ENCODE measurements around the gene LIPN. TPM values are rescaled to one million over a fixed set of nuclear protein-coding genes. Genes with fewer than 3 reads are reported as not detected.

The LIPN gene
- total RNA-seq, 4 donors from 2014 or later, result not detected

DNA sequence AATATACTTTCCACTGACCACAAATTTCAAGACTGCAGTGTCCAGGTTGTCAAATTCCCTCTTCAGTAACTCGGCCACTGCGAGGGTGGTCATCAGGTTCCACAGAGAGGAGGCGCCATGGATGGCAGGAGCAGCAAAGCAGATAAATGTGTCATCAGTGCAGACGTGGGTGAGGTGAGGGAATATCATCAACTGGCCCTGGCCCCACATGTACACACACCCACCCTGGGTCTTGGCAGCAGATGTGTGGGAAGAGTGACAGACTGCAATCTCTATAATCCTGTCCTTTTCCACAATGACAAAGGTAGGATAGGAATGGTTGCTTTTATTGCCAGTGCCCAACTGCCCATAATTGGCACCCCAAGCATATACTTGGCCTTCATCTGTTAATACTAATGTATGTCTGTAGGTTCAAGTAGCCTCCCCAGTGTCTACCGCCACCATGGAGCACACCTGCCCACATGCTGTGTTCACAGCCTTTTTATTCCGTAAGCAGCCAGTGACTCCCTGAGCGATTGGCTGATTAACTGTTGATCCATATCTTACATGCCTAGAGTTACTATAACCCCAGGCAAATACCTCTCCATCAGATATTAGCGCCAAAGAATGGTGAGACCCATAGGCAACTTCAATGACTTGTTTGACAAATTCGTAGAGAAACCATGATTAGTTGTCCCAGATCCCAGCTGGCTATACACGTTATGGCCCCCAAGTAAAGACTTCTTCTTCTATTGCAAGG, 26.4 kb downstream of the LIPN start:
- no peaks in the 10 kb centered on the region for H3K27me3 ChIP-seq
- no peaks in the 10 kb centered on the region for H3K36me3 ChIP-seq
- H3K4me3 ChIP-seq, result no peak overlapping the region
- no peaks in the 10 kb centered on the region for H3K9me3 ChIP-seq
- no peak overlapping the region for H3K27ac ChIP-seq
- DNase-seq, result no peak
- no peaks in the 10 kb centered on the region for H3K4me1 ChIP-seq
- no peak for TF ChIP-seq POLR2A (IDR thresholded peaks at IDR 0.05)
- TF ChIP-seq, protein P1, sequence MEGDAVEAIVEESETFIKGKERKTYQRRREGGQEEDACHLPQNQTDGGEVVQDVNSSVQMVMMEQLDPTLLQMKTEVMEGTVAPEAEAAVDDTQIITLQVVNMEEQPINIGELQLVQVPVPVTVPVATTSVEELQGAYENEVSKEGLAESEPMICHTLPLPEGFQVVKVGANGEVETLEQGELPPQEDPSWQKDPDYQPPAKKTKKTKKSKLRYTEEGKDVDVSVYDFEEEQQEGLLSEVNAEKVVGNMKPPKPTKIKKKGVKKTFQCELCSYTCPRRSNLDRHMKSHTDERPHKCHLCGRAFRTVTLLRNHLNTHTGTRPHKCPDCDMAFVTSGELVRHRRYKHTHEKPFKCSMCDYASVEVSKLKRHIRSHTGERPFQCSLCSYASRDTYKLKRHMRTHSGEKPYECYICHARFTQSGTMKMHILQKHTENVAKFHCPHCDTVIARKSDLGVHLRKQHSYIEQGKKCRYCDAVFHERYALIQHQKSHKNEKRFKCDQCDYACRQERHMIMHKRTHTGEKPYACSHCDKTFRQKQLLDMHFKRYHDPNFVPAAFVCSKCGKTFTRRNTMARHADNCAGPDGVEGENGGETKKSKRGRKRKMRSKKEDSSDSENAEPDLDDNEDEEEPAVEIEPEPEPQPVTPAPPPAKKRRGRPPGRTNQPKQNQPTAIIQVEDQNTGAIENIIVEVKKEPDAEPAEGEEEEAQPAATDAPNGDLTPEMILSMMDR (IDR thresholded peaks at IDR 0.05), result no peak

DNA sequence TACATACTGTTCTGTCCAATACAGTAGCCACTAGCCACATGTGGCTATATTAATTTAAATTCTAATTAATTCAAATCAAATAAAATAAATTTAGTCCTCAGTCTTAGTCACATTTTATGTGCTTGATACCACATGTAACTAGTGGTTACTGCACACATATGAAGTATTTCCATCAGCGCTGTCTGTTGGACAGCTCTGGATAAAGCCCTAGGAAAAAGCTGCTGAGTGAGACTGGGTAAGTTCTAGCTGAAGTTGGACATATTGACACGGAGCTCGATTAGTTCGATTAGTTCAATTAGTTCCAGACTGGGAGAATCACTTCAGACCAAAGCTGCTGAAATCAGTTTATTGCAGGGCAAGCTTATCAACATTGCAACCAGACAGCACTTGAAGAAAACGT, 27.6 kb downstream of the LIPN start:
- no peaks in the 10 kb centered on the region for H3K36me3 ChIP-seq
- no peak overlapping the region for H3K27ac ChIP-seq
- H3K4me3 ChIP-seq, result no peak overlapping the region
- no peak for TF ChIP-seq POLR2A (IDR thresholded peaks at IDR 0.05)
- TF ChIP-seq, protein P1 (IDR thresholded peaks at IDR 0.05), result no peak
- no peak for DNase-seq
- no peaks in the 10 kb centered on the region for H3K9me3 ChIP-seq
- H3K27me3 ChIP-seq, result no peaks in the 10 kb centered on the region
- no peaks in the 10 kb centered on the region for H3K4me1 ChIP-seq

DNA sequence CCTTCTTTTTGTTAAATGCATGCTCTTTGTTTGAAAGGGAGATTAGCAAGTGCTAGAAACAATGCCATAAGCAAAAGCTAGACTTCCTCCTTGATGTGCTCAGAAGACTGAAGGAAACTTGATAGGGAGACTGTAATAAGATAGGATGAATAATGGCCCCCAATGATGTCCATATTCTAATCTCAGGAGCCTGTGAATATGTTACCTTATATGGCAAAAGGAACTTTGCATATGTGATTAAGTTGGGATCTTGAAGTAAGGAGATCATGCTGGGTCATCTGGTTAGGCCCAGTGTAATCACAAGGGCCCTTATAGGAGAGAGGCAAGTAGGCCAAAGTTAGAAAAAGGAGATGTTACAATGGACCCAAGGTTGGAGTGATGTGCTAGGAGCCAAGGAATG, 29.1 kb downstream of the LIPN start:
- no peak for DNase-seq
- H3K4me1 ChIP-seq, result no peaks in the 10 kb centered on the region
- no peaks in the 10 kb centered on the region for H3K36me3 ChIP-seq
- H3K27ac ChIP-seq, result no peak overlapping the region
- no peaks in the 10 kb centered on the region for H3K9me3 ChIP-seq
- no peaks in the 10 kb centered on the region for H3K27me3 ChIP-seq
- TF ChIP-seq, protein P1 (IDR thresholded peaks at IDR 0.05), result no peak
- no peak for TF ChIP-seq POLR2A (IDR thresholded peaks at IDR 0.05)
- no peak overlapping the region for H3K4me3 ChIP-seq

DNA sequence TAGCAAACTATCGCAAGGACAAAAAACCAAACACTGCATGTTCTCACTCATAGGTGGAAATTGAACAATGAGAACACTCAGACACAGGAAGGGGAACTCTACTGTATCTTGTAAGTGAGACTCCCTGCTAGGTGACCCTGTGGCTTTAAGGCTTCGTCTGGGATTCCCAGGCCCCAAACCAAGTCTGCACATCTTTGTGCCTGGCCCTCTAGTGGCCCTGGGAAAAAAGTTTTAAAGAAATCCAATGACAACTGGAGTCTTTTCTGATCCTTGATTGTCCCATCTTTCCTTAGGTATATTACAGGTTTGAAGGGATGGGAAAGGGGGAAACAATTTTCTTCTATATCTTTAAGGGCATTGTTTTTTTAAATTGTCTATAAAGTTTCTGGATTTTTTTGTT, 32.1 kb downstream of the LIPN start:
- H3K4me3 ChIP-seq, result no peak overlapping the region
- H3K27ac ChIP-seq, result no peak overlapping the region
- H3K4me1 ChIP-seq, result no peaks in the 10 kb centered on the region
- no peak for TF ChIP-seq POLR2A (IDR thresholded peaks at IDR 0.05)
- TF ChIP-seq, protein P1 (IDR thresholded peaks at IDR 0.05), result peak in 4 of 6 experiments; percentile 20 to 54 (median 40)
- H3K9me3 ChIP-seq, result no peaks in the 10 kb centered on the region
- no peaks in the 10 kb centered on the region for H3K36me3 ChIP-seq
- DNase-seq, result peak in 1 of 3 donors; percentile 48
- H3K27me3 ChIP-seq, result no peaks in the 10 kb centered on the region

DNA sequence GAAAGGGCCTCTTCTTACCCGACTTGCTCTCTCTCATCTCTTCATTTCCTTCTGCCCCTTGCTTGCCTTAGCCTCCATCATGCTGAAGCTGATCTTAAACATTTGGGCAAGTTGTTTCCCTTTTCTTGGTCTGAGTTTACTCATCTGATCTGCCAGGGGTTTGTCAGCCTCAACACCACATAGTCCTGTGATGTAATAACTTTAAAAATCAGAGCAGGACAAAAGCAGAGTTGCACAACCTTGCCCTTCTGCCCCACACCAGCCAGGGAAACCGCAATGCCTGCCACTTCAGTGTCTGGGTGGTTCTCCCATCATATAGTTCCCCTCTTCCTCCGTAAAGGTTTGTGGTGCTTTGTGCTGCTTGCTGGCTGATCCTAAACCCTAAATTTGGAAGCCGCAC, 32.8 kb downstream of the LIPN start:
- no peaks in the 10 kb centered on the region for H3K4me1 ChIP-seq
- H3K36me3 ChIP-seq, result no peaks in the 10 kb centered on the region
- no peaks in the 10 kb centered on the region for H3K27me3 ChIP-seq
- no peak for DNase-seq
- TF ChIP-seq POLR2A (IDR thresholded peaks at IDR 0.05), result no peak
- TF ChIP-seq, protein P1 (IDR thresholded peaks at IDR 0.05), result no peak
- no peak overlapping the region for H3K4me3 ChIP-seq
- no peaks in the 10 kb centered on the region for H3K9me3 ChIP-seq
- no peak overlapping the region for H3K27ac ChIP-seq
